PC-9 (cell line): Measurements from ENCODE around the gene LARP4B.

Source experiments
- CTCF ChIP-seq: fragments of 200-600 bp; sonication (generic); conservative IDR thresholded peaks from 2 replicates; pipeline ENCODE4 v1.6.1; 2017; ENCODE audit warnings: mixed run types, antibody characterized with exemption, mild to moderate bottlenecking, moderate library complexity
- EZH2 ChIP-seq: fragments of 200-600 bp; sonication (generic); IDR thresholded peaks from 2 replicates; pipeline ENCODE4 v1.8.0; 2017; ENCODE audit warnings: antibody characterized with exemption, low read depth

GRCh38 chr10:860519-860918 lies 71.0 kb downstream of the LARP4B start:
- TF ChIP-seq CTCF = no peak
- no peak for TF ChIP-seq EZH2
